HepG2 (cell line): Measurements from ENCODE around the gene RNU11. TPM values are rescaled to one million over a fixed set of nuclear protein-coding genes. Genes with fewer than 3 reads are reported as not detected.

ENCODE experiments used
- ATAC-seq: fragments of 200-7000 bp; cut with Tn5 transposase; 3 replicates; pipeline ENCODE4 v1.9.1; 2020; ENCODE audit warnings: mild to moderate bottlenecking, moderate library complexity
- BruUV-seq: library from RNA; stranded (reverse); fragments of 400-500 nt; replicated peaks from 2 replicates; lab custom pipeline; 2021; lab: Mats Ljungman, UMichigan
- CTCF ChIA-PET: fragments of 300-600 bp; formaldehyde crosslinking; extraction: SDS; loops from one replicate; lab custom pipeline; 2021; ENCODE audit warnings: low total read pairs, inconsistent platforms, low intra/inter-chr PET ratio; lab: Yijun Ruan, JAX
- POLR2A ChIA-PET: fragments of 350-600 bp; sonication (Branson Sonifier 250); formaldehyde crosslinking; loops from one replicate; lab custom pipeline; 2020; ENCODE audit warnings: antibody characterized with exemption, inconsistent platforms; lab: Yijun Ruan, JAX
- DNase-seq: peaks from one replicate; pipeline ENCODE4 v3.0.0-alpha.2; 2015; ENCODE audit warnings: low spot score
- FAIRE-seq: peaks from 3 replicates; lab custom pipeline; 2011; peaks lifted over from hg19 to GRCh38; lab: Jason Lieb, UNC
- H2AFZ ChIP-seq: one replicate; pipeline ENCODE4 v1.6.1; 2011; ENCODE audit warnings: low read length, inconsistent platforms
- H3K27ac ChIP-seq: fragments of 300-600 bp; 3 replicates; pipeline ENCODE4 v1.8.0; 2011; ENCODE audit warnings: mixed run types, mild to moderate bottlenecking, mixed read lengths, low read length, inconsistent platforms; ENCODE audit not compliant: insufficient read depth; ENCODE audit errors: extremely low read length
- H3K27me3 ChIP-seq, 2 experiments: fragments of 200-600 bp in 1 of 2; 2 replicates in 1 of 2; 3 replicates in 1 of 2; pipeline versions ENCODE4 v1.6.0 to v1.8.0; 2011; ENCODE audit warnings: low read length in 2 of 2, mild to moderate bottlenecking in 2 of 2, moderate library complexity in 2 of 2, inconsistent platforms in 1 of 2; ENCODE audit not compliant: insufficient read depth in 2 of 2, control insufficient read depth in 1 of 2
- H3K36me3 ChIP-seq, 2 experiments: fragments of 200-600 bp in 1 of 2; replicated peaks in 1 of 2; 2 replicates in 1 of 2; 3 replicates in 1 of 2; pipeline versions ENCODE4 v1.5.1 to v1.8.0; 2011; ENCODE audit warnings: low read length in 2 of 2, inconsistent platforms in 1 of 2; ENCODE audit not compliant: insufficient read depth in 2 of 2, control insufficient read depth in 1 of 2
- H3K4me1 ChIP-seq: 2 replicates; pipeline ENCODE4 v1.5.1; 2012; ENCODE audit warnings: low read length, inconsistent platforms; ENCODE audit not compliant: insufficient read depth
- H3K4me2 ChIP-seq: 2 replicates; pipeline ENCODE4 v1.6.0; 2011; ENCODE audit warnings: low read depth, low read length, inconsistent platforms
- H3K4me3 ChIP-seq, 3 experiments: fragments of 200-600 bp in 1 of 3; sonication (generic), shearing (Covaris generic) in 1 of 3; replicated peaks in 1 of 3; 2 replicates each; pipeline ENCODE4 v1.5.1; 2011 to 2016; ENCODE audit warnings: low read length in 3 of 3, inconsistent platforms in 2 of 3, low read depth in 2 of 3, mild to moderate bottlenecking in 2 of 3, control low read depth in 1 of 3, mixed read lengths in 1 of 3; ENCODE audit not compliant: insufficient read depth in 1 of 3
- H3K79me2 ChIP-seq: one replicate; pipeline ENCODE4 v1.6.1; 2011; ENCODE audit warnings: low read length, inconsistent platforms; ENCODE audit not compliant: insufficient read depth
- H3K9ac ChIP-seq: 2 replicates; pipeline ENCODE4 v1.6.0; 2011; ENCODE audit warnings: mild to moderate bottlenecking, low read depth, low read length, inconsistent platforms; ENCODE audit not compliant: insufficient read depth
- H3K9me3 ChIP-seq: 2 replicates; pipeline ENCODE4 v1.5.1; 2012; ENCODE audit warnings: mild to moderate bottlenecking, low read length
- H4K20me1 ChIP-seq: 2 replicates; pipeline ENCODE4 v1.6.0; 2011; ENCODE audit warnings: inconsistent platforms, mild to moderate bottlenecking, low read length, moderate library complexity; ENCODE audit not compliant: insufficient read depth
- ATM ChIP-seq: fragments of 450-650 bp; IDR thresholded peaks from 2 replicates; pipeline ENCODE4 v1.7.1; 2017; ENCODE audit warnings: mild to moderate bottlenecking, borderline replicate concordance
- MYNN ChIP-seq: sonication (generic); formaldehyde crosslinking; IDR thresholded peaks from 2 replicates; pipeline ENCODE4 v1.4.0; 2020; ENCODE audit warnings: mild to moderate bottlenecking, low read depth, missing genetic modification reagents
- POLR2G ChIP-seq: fragments of 200-400 bp; formaldehyde crosslinking; IDR thresholded peaks from 2 replicates; pipeline ENCODE4 v1.6.1; 2018; ENCODE audit warnings: mild to moderate bottlenecking, low read depth, low read length, moderate library complexity
- SIN3B ChIP-seq: fragments of 150-350 bp; IDR thresholded peaks from 2 replicates; pipeline ENCODE4 v1.6.1; 2014; ENCODE audit warnings: low read length
- SMC3 ChIP-seq: IDR thresholded peaks from 2 replicates; pipeline ENCODE4 v1.6.1; 2011; ENCODE audit warnings: low read length, improper control_type of control experiment
- ZBTB20 ChIP-seq: sonication (generic); formaldehyde crosslinking; IDR thresholded peaks from 2 replicates; pipeline ENCODE4 v1.8.1; 2023; ENCODE audit warnings: missing genetic modification reagents, low read depth, mild to moderate bottlenecking, borderline replicate concordance
- ZNF572 ChIP-seq: sonication (generic); formaldehyde crosslinking; IDR thresholded peaks from 2 replicates; pipeline ENCODE4 v1.5.1; 2020; ENCODE audit warnings: mild to moderate bottlenecking, missing genetic modification reagents
- ZNF780A ChIP-seq: sonication (generic); formaldehyde crosslinking; IDR thresholded peaks from 2 replicates; pipeline ENCODE4 v1.8.0; 2022; ENCODE audit warnings: mild to moderate bottlenecking, missing genetic modification reagents, moderate library complexity
- WGBS: methylation state at CpG from one replicate; pipeline ENCODE4 v1.1.6; 2017; ENCODE audit warnings: low lambda C conversion rate; 5-methylcytosine and 5-hydroxymethylcytosine counted together
- in situ Hi-C: cut with HindIII; loops from 2 replicates; pipeline ENCODE4 v1.10.0; 2017; ENCODE audit warnings: low pct_unique_long_range_greater_than_20kb; ENCODE audit not compliant: extremely low pct_ligation_motif_present
- intact Hi-C: fragments of 100-400 bp; cut with micrococcal nuclease; formaldehyde crosslinking; loops from one replicate; pipeline ENCODE4 v1.10.0; 2022; ENCODE audit not compliant: unreplicated experiment
- polyA plus RNA-seq, 8 experiments: library from polyadenylated mRNA; depleted of rRNA in 3 of 8; stranded (reverse) in 7 of 8; unstranded in 1 of 8; fragments of >200 nt; fragmentation: Illumina TruSeq in 4 of 8; extraction: Trizol in 4 of 8; gene quantifications; 2 replicates each; pipeline versions ENCODE4 v1.2.1 to v1.2.3, GENCODE V29; 2011 to 2016; ENCODE audit warnings: low read depth in 4 of 8, missing spikeins in 1 of 8, mixed read lengths in 1 of 8; ENCODE audit not compliant: insufficient read depth in 1 of 8
- total RNA-seq, 5 experiments: library from RNA; depleted of rRNA; stranded (reverse); fragments of >200 nt; fragmentation: Illumina TruSeq; extraction: Trizol; gene quantifications; 2 replicates each; pipeline ENCODE4 v1.2.3, GENCODE V29; 2016; ENCODE audit warnings: low read depth in 1 of 5
- TF ChIP-seq, protein P1 (sequence below): sonication (generic); formaldehyde crosslinking; IDR thresholded peaks from 2 replicates; pipeline ENCODE4 v1.4.0; 2020; ENCODE audit warnings: mild to moderate bottlenecking, low read depth, missing genetic modification reagents

RNU11 gene
- total and polyA plus RNA-seq, 2 of the 13 experiments (the other 11 are each of a cell fraction or from before 2014, with no cell fraction given) = not detected

DNA sequence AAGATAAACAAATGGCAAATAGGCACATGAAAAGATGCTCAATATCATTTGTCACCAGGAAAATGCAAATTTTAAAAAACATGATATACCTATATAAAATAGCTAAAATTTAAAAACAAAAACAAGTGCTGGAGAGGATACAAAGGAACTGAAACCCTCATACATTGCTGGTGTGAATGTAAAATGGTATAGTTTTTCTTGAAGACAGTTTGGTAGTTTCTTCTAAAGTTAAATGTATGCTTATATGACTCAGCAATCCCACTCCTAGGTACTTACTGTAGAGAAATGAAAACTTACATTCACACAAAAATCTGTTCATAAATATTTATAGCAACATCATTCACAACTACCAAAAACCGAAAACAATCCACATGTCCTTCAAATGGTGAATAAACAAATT lies 16.7 kb upstream of the RNU11 start:
- in situ Hi-C loops (no loop called here), intact Hi-C loops (no loop called here)
- H3K27ac ChIP-seq = no peak overlapping the region
- H3K4me2 ChIP-seq = no peak overlapping the region
- DNase-seq = no peak
- H3K79me2 ChIP-seq = no peaks in the 10 kb centered on the region
- ChIA-PET CTCF (no interaction called here), POLR2A (interaction anchor here (1.2 kb wide), 1 partner anchor 12 kb away, joined by 5 read pairs; the partner anchor contains the start of gene TAF12)
- no peak overlapping the region for H2AFZ ChIP-seq
- H3K9me3 ChIP-seq = no peaks in the 10 kb centered on the region
- WGBS = 95% methylated on average over 1 of the region's 1 CpG
- no peaks in the 10 kb centered on the region for H3K27me3 ChIP-seq
- ATAC-seq = no peak
- H3K4me1 ChIP-seq = peaks cover 11% of the 10 kb centered on the region
- no peaks in the 10 kb centered on the region for H4K20me1 ChIP-seq
- no peaks in the 10 kb centered on the region for H3K36me3 ChIP-seq
- no peak for FAIRE-seq
- H3K9ac ChIP-seq = no peak overlapping the region
- H3K4me3 ChIP-seq = no peak overlapping the region
- TF ChIP-seq ZNF780A (CRISPR knock-in tag) (no peak), ZNF572 (CRISPR knock-in tag) (no peak), MYNN (CRISPR knock-in tag) (no peak), POLR2G (no peak), ATM (no peak), SMC3 (no peak), SIN3B (no peak), ZBTB20 (CRISPR knock-in tag) (no peak)
- TF ChIP-seq, protein P1, sequence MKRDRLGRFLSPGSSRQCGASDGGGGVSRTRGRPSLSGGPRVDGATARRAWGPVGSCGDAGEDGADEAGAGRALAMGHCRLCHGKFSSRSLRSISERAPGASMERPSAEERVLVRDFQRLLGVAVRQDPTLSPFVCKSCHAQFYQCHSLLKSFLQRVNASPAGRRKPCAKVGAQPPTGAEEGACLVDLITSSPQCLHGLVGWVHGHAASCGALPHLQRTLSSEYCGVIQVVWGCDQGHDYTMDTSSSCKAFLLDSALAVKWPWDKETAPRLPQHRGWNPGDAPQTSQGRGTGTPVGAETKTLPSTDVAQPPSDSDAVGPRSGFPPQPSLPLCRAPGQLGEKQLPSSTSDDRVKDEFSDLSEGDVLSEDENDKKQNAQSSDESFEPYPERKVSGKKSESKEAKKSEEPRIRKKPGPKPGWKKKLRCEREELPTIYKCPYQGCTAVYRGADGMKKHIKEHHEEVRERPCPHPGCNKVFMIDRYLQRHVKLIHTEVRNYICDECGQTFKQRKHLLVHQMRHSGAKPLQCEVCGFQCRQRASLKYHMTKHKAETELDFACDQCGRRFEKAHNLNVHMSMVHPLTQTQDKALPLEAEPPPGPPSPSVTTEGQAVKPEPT = no peak
- no TSS peak for BruUV-seq
